CD4-positive, alpha-beta T cell (primary cell): ENCODE data around the gene SMIM10L2A. TPM values are rescaled to one million over a fixed set of nuclear protein-coding genes. Genes with fewer than 3 reads are reported as not detected.

Source experiments
- ATAC-seq: fragments of 200-7000 bp; cut with Tn5 transposase; one replicate; pipeline ENCODE4 v1.10.0; 2022; ENCODE audit warnings: mild to moderate bottlenecking; ENCODE audit not compliant: poor library complexity
- CTCF ChIA-PET: fragments of 350-600 bp; sonication (Branson Sonifier 250); formaldehyde crosslinking; loops from one replicate; lab custom pipeline; 2021; ENCODE audit warnings: antibody characterized with exemption, inconsistent platforms; lab: Charles Lee
- POLR2A ChIA-PET: fragments of 350-600 bp; sonication (Branson Sonifier 250); formaldehyde crosslinking; loops from one replicate; lab custom pipeline; 2021; ENCODE audit warnings: antibody characterized with exemption, inconsistent platforms; lab: Charles Lee
- DNase-seq, 14 experiments: peaks; one replicate each; pipeline ENCODE4 v3.0.0-alpha.2; 2013 to 2020; ENCODE audit warnings: mixed read lengths in 2 of 14
- H3K27ac ChIP-seq, 2 donors: one replicate each; pipeline versions ENCODE4 v1.5.1 to v1.7.0; 2013; ENCODE audit warnings: low read length in 2 of 2, low read depth in 1 of 2, mild to moderate bottlenecking in 1 of 2
- H3K27me3 ChIP-seq, 2 experiments: 1 replicate in 1 of 2; 2 replicates in 1 of 2; pipeline versions ENCODE4 v1.6.1 to v1.7.0; 2013; ENCODE audit warnings: low read length in 2 of 2, control low read depth in 1 of 2, mild to moderate bottlenecking in 1 of 2, moderate library complexity in 1 of 2; ENCODE audit not compliant: insufficient read depth in 2 of 2, control insufficient read depth in 1 of 2
- H3K36me3 ChIP-seq: one replicate; pipeline ENCODE4 v1.6.1; 2013; ENCODE audit warnings: low read length, control low read depth; ENCODE audit not compliant: insufficient read depth
- H3K4me1 ChIP-seq: one replicate; pipeline ENCODE4 v1.6.1; 2013; ENCODE audit warnings: low read length, control low read depth; ENCODE audit not compliant: insufficient read depth
- H3K4me3 ChIP-seq: one replicate; pipeline ENCODE4 v1.5.1; 2013; ENCODE audit warnings: mild to moderate bottlenecking, low read length, moderate library complexity
- H3K9me3 ChIP-seq, 2 experiments: 1 replicate in 1 of 2; 2 replicates in 1 of 2; pipeline versions ENCODE4 v1.6.1 to v1.7.0; 2013; ENCODE audit warnings: low read length in 2 of 2, mild to moderate bottlenecking in 2 of 2, control low read depth in 1 of 2, moderate library complexity in 1 of 2; ENCODE audit not compliant: control insufficient read depth in 1 of 2, insufficient read depth in 1 of 2
- H3K27ac Mint-ChIP-seq: one replicate; pipeline ENCODE4 v1.8.0; 2020; ENCODE audit warnings: mixed read lengths
- H3K27me3 Mint-ChIP-seq: one replicate; pipeline ENCODE4 v1.8.0; 2021; ENCODE audit warnings: mixed read lengths
- H3K36me3 Mint-ChIP-seq: one replicate; pipeline ENCODE4 v1.8.0; 2021; ENCODE audit warnings: low read depth, mixed read lengths
- H3K4me1 Mint-ChIP-seq: one replicate; pipeline ENCODE4 v1.8.0; 2021; ENCODE audit warnings: low read depth, mixed read lengths
- H3K4me3 Mint-ChIP-seq: one replicate; pipeline ENCODE4 v1.8.0; 2020; ENCODE audit warnings: mild to moderate bottlenecking, mixed read lengths
- H3K9me3 Mint-ChIP-seq: one replicate; pipeline ENCODE4 v1.8.0; 2020; ENCODE audit warnings: mixed read lengths
- intact Hi-C, 2 experiments: fragments of 100-400 bp; cut with DNase I in 1 of 2; cut with micrococcal nuclease in 1 of 2; formaldehyde crosslinking; loops; one replicate each; pipeline versions ENCODE4 v1.15.1 to v1.9.0; 2023 to 2025; cut with DNase I, micrococcal nuclease
- total RNA-seq, 174 experiments: library from RNA in 2 of 174; stranded (reverse) in 2 of 174; gene quantifications; one replicate each; pipeline ENCODE4 v1.2.3 and lab custom pipeline; 2021 to 2026
- TF ChIP-seq, protein P1 (sequence below): fragments of 200-600 bp; IDR thresholded peaks from one replicate; pipeline ENCODE4 v1.8.0; 2022; ENCODE audit warnings: antibody characterized with exemption, mild to moderate bottlenecking

SMIM10L2A gene
- total RNA-seq, 2 experiments from 2014 or later = 1.1 to 1.3 TPM

DNA sequence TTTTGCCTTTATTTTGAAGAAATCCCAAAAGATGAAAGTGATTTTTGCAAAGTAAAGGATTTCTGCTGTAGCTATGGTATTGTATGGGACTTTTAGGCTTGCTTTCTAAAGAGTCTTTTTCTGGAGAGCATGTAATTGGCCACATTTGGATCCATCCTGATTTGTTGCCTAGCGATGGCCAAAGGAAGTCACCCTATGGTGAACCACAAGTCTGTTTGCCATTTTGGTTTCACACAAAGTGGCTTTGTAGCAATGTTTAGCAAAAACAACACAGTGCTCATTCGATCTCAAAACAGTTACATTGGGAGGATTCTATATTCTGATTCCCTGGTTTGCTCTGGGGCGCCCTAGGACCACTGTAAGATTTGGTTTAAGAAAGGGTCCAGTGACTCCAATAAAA lies 54.6 kb downstream of the SMIM10L2A start:
- Mint-ChIP-seq H3K27ac (no peak overlapping the region), H3K4me1 (peaks cover 4% of the 10 kb centered on the region), H3K9me3 (no peaks in the 10 kb centered on the region), H3K27me3 (no peaks in the 10 kb centered on the region), H3K36me3 (no peaks in the 10 kb centered on the region), H3K4me3 (no peak overlapping the region)
- TF ChIP-seq, protein P1, sequence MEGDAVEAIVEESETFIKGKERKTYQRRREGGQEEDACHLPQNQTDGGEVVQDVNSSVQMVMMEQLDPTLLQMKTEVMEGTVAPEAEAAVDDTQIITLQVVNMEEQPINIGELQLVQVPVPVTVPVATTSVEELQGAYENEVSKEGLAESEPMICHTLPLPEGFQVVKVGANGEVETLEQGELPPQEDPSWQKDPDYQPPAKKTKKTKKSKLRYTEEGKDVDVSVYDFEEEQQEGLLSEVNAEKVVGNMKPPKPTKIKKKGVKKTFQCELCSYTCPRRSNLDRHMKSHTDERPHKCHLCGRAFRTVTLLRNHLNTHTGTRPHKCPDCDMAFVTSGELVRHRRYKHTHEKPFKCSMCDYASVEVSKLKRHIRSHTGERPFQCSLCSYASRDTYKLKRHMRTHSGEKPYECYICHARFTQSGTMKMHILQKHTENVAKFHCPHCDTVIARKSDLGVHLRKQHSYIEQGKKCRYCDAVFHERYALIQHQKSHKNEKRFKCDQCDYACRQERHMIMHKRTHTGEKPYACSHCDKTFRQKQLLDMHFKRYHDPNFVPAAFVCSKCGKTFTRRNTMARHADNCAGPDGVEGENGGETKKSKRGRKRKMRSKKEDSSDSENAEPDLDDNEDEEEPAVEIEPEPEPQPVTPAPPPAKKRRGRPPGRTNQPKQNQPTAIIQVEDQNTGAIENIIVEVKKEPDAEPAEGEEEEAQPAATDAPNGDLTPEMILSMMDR = no peak
- Histone ChIP-seq H3K27me3 (no peaks in the 10 kb centered on the region), H3K4me3 (no peak overlapping the region), H3K36me3 (no peaks in the 10 kb centered on the region), H3K9me3 (no peaks in the 10 kb centered on the region), H3K4me1 (no peaks in the 10 kb centered on the region), H3K27ac (no peak overlapping the region)
- ChIA-PET CTCF (no interaction called here), POLR2A (no interaction called here)
- intact Hi-C loops = loop anchor here (2.0 to 10.0 kb wide), 2 partner anchors 512 kb away; no protein-coding TSS in a partner anchor
- DNase-seq = no peak
- ATAC-seq = no peak

DNA sequence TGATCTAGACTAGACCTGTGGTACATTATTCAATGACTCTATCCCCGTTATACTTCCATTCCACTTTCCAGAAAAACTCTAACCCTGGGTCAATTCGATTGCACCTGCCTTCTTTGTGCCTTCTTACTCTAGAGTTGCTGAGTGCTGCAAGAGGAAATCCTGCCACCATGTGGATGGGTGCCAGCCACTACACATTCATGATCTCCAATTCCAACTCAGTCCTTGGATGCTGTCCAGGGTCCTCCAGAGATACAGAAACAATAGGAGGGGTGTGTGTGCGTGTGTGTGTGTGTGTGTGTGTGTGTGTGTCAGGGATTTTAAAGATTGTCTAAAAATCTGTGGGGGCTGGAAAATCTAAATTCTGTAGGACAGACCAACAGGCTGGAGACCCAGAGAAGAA lies 55.8 kb downstream of the SMIM10L2A start:
- no peak overlapping the region for H3K27ac Mint-ChIP-seq
- ChIA-PET CTCF (no interaction called here), POLR2A (no interaction called here)
- H3K9me3 Mint-ChIP-seq = no peaks in the 10 kb centered on the region
- H3K36me3 Mint-ChIP-seq = no peaks in the 10 kb centered on the region
- no peaks in the 10 kb centered on the region for H3K9me3 ChIP-seq
- H3K4me3 Mint-ChIP-seq = no peak overlapping the region
- H3K4me3 ChIP-seq = no peak overlapping the region
- no peaks in the 10 kb centered on the region for H3K27me3 ChIP-seq
- TF ChIP-seq, protein P1 = no peak
- H3K27ac ChIP-seq = no peak overlapping the region
- H3K4me1 Mint-ChIP-seq = peaks cover 4% of the 10 kb centered on the region
- no peaks in the 10 kb centered on the region for H3K4me1 ChIP-seq
- intact Hi-C loops = loop anchor here (2.0 to 10.0 kb wide), 2 partner anchors 513 kb away; no protein-coding TSS in a partner anchor
- no peaks in the 10 kb centered on the region for H3K27me3 Mint-ChIP-seq
- no peaks in the 10 kb centered on the region for H3K36me3 ChIP-seq
- peak; percentile 7 to 71 (median 26) for DNase-seq
- peak; percentile 58 for ATAC-seq

Other genes with a start within 250 kb of the SMIM10L2A start
- gene ETDA, start 169.9 kb upstream of the SMIM10L2A start, total RNA-seq = not detected
- gene ETDC, start 112.5 kb upstream of the SMIM10L2A start, total RNA-seq = not detected
- gene ZNF75D, start 77.8 kb upstream of the SMIM10L2A start, total RNA-seq = 1 to 10 TPM; 5.8 to 6.3 TPM
- gene ZNF449, start 77.1 kb upstream of the SMIM10L2A start, total RNA-seq = 1 to 10 TPM; 1.4 to 1.6 TPM
- 10 to 100 TPM; 26.7 to 30.5 TPM for gene INTS6L, start 98.7 kb downstream of the SMIM10L2A start, total RNA-seq